Mononuclear cell (primary cell): ENCODE measurements around the gene MPLKIP. TPM values are rescaled to one million over a fixed set of nuclear protein-coding genes. Genes with fewer than 3 reads are reported as not detected.

Experiments
- H3K27me3 ChIP-seq: 2 replicates; pipeline ENCODE4 v1.6.0; 2011; ENCODE audit warnings: low read length, control low read depth; ENCODE audit not compliant: insufficient read depth
- H3K4me1 ChIP-seq: 2 replicates; pipeline ENCODE4 v1.5.1; 2011; ENCODE audit warnings: mild to moderate bottlenecking, low read length, control low read depth; ENCODE audit not compliant: insufficient read depth
- H3K4me3 ChIP-seq: 2 replicates; pipeline ENCODE4 v1.5.1; 2011; ENCODE audit warnings: mild to moderate bottlenecking, low read length, moderate library complexity
- H3K9me3 ChIP-seq: 2 replicates; pipeline ENCODE4 v1.5.1; 2011; ENCODE audit warnings: low read depth, mild to moderate bottlenecking, control low read depth, low read length
- total RNA-seq: library from RNA; depleted of rRNA; stranded (reverse); fragments of >200 nt; gene quantifications from one replicate; pipeline ENCODE4 v1.2.3, GENCODE V29; 2012

MPLKIP gene
- total RNA-seq, 1 donor = 6.9 TPM

DNA sequence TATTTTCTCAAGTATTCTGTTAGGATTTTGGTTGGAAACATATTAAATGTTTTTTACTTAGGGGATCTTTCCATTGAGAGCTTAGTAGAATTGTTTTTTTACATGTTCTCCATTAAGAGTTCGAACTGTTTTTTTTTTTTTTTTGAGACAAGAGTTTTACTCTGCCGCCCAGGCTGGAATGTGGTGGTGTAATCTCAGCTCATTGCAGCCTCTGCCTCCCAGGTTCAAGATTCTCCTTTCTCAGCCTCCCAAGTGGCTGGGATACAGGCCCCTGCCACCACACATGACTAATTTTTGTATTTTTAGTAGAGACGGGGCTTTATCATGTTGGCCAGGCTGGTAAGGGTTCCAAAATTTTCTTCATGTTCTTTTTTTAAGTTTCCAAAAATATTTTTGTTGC, 33.2 kb downstream of the MPLKIP start:
- Histone ChIP-seq H3K9me3 (no peaks in the 10 kb centered on the region), H3K4me1 (peaks cover 3% of the 10 kb centered on the region), H3K4me3 (no peak overlapping the region), H3K27me3 (no peaks in the 10 kb centered on the region)

DNA sequence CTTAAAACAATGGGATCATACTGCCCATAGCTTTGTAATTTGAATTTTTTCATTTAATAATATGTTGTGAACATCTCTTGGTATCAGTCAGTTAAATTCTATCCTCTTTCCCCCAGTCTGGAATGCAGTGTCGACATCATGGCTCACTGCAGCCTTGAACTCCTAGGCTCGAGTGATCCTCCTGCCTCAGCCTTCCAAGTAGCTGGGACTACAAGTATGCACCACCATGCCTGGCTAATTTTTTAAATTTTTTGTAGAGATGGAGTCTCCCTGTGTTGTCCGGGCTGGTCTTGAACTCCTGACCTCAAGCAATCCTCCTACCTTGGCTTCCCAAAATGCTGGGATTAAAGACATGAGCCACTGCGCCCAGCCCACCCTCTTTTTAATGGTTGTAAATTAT, 34.6 kb downstream of the MPLKIP start:
- H3K9me3 ChIP-seq = no peaks in the 10 kb centered on the region
- H3K4me3 ChIP-seq = no peak overlapping the region
- no peaks in the 10 kb centered on the region for H3K27me3 ChIP-seq
- no peaks in the 10 kb centered on the region for H3K4me1 ChIP-seq

DNA sequence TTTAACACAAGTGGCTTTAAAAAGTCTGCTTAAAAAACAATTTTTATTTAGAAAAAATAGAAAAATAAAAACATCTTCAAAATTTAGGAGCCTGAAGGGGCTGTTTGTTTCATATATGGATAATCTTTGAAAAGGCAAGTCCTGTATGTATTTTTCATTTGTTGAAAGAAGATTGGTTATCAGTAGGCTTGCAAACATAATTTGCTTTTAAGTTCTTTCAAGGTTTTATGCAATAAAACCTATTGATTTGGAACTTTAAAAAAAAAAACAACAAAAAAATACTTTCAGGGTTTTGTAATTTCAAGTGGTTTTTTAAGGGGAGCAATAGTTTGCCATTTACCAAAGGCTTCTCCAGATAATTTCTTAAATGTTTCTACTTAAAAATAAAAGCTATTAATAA, 35.6 kb downstream of the MPLKIP start:
- H3K4me1 ChIP-seq = no peaks in the 10 kb centered on the region
- no peaks in the 10 kb centered on the region for H3K9me3 ChIP-seq
- H3K4me3 ChIP-seq = no peak overlapping the region
- no peaks in the 10 kb centered on the region for H3K27me3 ChIP-seq

DNA sequence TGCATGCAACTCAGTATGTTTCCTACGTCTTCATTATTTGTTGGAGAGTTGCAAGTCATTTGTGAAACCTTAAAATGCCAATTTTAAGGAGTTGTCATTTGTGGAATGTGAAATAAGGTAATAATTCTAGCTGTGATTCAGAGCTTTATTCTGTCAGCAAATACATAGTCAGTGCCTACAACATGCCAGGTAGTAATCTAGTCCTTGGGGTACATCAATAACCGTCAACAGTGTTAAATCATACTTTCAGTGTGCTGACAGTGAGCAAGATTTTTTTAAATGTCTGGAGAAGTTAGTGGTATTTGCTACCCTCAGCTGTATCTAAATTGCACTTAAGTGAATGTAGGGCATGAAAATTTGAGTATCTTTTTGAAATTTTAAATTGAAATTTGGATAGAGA, 36.7 kb downstream of the MPLKIP start:
- Histone ChIP-seq H3K9me3 (no peaks in the 10 kb centered on the region), H3K4me1 (no peaks in the 10 kb centered on the region), H3K4me3 (no peak overlapping the region), H3K27me3 (no peaks in the 10 kb centered on the region)

DNA sequence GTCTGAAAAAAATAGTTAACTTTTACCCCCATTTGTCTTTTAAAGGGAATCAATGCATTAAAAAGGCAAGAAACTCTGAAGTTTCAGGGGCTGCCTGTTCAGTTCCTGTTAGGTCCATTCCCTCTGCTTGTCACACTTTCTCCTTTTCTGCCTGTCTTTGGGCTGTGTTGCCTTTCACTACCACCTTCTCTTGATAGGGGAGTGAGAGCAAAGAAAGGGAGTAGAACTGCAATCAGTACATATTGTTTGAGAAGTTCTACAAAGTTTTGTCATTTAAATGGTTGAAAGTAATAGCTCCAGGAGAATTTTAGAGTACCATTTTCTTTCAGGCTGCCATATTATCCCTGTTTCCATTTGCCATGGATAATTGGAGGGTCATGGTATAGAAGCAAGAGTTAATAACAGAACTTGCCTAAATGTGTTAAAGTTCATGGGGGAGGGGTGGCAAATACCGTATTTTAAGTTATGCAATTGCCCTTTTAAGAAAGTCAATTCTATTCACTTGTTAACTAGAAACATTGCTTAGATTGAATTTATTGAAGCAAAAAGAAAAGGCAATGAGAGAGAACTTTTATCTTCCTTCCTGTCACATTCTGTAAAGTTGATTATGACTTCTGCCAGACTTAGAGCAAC, 38.6 kb downstream of the MPLKIP start:
- no peaks in the 10 kb centered on the region for H3K4me1 ChIP-seq
- no peak overlapping the region for H3K4me3 ChIP-seq
- no peaks in the 10 kb centered on the region for H3K27me3 ChIP-seq
- no peaks in the 10 kb centered on the region for H3K9me3 ChIP-seq

DNA sequence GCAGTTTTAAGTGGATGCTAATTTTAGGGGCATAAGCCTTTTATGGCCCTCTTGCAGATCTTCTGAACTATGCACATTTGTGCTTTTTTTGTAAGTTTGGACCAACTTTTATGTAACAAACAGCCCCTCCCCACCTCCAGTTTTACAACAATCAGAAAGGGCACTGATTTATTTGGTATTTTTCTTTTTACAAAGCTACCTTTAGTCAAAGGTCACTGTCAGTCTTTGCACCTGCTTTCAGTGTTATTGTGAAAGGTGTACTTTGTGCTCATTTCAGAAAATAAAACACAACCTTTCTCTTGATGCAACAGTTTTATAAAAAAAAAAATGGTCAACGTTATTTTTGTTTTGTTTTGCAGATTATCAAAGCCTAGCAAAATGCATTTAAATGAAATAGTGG, 39.2 kb downstream of the MPLKIP start:
- H3K4me3 ChIP-seq = no peak overlapping the region
- no peaks in the 10 kb centered on the region for H3K27me3 ChIP-seq
- no peaks in the 10 kb centered on the region for H3K9me3 ChIP-seq
- H3K4me1 ChIP-seq = no peaks in the 10 kb centered on the region

DNA sequence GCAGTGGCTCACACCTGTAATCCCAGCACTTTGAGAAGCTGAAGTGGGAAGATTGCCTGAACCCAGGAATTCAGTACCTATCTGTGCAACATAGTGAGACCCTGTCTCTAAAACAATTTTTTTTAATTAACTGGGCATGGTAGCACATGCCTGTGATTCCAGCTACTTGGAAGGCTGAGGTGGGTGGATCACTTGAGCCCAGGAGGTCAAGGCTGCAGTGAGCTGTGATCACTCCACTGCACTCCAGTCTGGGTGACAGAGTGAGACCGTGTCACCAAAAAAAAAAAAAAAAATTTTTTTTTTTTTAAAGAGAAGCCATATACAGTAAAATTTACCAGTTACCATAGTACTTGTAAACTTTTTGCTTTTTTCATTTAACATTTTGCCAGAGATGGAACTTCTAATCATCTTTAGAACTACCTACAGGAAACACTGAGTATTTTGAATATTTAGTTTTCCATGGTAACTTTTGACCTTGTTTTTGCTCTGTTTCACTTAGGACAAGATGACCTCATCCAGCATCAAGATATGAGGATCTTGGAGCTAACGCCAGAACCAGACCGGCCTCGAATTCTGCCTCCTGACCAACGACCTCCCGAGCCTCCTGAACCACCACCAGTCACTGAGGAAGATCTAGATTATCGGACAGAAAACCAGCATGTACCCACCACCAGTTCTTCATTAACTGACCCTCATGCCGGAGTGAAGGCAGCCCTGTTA, 40.6 kb downstream of the MPLKIP start:
- no peaks in the 10 kb centered on the region for H3K27me3 ChIP-seq
- H3K4me3 ChIP-seq = no peak overlapping the region
- no peaks in the 10 kb centered on the region for H3K9me3 ChIP-seq
- H3K4me1 ChIP-seq = no peaks in the 10 kb centered on the region

DNA sequence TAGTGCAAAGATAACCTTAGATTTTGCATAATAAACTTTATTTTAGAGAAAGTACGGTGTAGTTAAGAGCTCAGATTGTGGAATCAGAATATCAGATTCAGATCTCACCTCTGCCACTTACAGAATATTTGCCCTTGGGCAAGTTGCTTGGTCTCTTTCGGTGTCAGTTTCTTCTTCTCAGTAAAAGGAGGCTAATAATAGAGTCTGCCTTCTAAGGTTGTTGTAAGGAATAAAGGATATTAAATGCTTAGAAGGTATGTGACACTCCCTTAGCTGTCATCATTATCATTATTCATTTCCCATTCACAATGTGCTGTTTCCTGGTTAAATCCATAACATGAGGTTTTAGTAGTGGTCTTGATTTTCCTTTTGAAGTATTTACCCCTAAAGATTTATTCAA, 42.2 kb downstream of the MPLKIP start:
- Histone ChIP-seq H3K4me1 (no peaks in the 10 kb centered on the region), H3K9me3 (no peaks in the 10 kb centered on the region), H3K27me3 (no peaks in the 10 kb centered on the region), H3K4me3 (no peak overlapping the region)

DNA sequence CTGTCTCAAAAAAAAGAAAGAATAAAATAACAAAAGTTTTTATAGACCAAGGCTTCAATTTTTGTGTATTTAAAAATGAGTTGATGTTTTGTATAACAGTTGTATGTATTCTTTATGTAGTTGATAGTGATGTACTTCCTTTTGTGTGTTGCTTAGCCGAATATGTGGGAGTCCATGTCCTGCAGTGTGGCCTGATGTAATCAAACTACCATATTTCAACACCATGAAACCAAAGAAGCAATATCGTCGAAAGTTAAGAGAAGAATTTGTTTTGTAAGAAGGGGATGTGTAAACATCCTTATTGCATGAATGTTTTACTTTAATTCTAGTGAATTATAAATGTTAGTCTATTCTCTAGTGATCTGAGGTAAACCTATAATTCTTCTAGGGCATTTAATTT, 56.6 kb downstream of the MPLKIP start:
- no peak overlapping the region for H3K4me3 ChIP-seq
- no peaks in the 10 kb centered on the region for H3K9me3 ChIP-seq
- H3K27me3 ChIP-seq = no peaks in the 10 kb centered on the region
- H3K4me1 ChIP-seq = peaks cover 5% of the 10 kb centered on the region

Other genes with a start within 250 kb of the MPLKIP start
- 140 TPM for gene CDK13, start 184.4 kb downstream of the MPLKIP start, total RNA-seq
- gene SUGCT, start 383 bp upstream of the MPLKIP start, total RNA-seq = 1.9 TPM